Regular cardiac myocyte (primary cell): ENCODE measurements around the gene MAU2. TPM values are rescaled to one million over a fixed set of nuclear protein-coding genes. Genes with fewer than 3 reads are reported as not detected.

ENCODE experiments used
- total RNA-seq: library from RNA; depleted of rRNA; stranded (reverse); fragments of >200 nt; gene quantifications from 2 replicates; pipeline ENCODE4 v1.2.3, GENCODE V29; 2014

Gene MAU2, protein sequence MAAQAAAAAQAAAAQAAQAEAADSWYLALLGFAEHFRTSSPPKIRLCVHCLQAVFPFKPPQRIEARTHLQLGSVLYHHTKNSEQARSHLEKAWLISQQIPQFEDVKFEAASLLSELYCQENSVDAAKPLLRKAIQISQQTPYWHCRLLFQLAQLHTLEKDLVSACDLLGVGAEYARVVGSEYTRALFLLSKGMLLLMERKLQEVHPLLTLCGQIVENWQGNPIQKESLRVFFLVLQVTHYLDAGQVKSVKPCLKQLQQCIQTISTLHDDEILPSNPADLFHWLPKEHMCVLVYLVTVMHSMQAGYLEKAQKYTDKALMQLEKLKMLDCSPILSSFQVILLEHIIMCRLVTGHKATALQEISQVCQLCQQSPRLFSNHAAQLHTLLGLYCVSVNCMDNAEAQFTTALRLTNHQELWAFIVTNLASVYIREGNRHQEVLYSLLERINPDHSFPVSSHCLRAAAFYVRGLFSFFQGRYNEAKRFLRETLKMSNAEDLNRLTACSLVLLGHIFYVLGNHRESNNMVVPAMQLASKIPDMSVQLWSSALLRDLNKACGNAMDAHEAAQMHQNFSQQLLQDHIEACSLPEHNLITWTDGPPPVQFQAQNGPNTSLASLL
- 22.4 and 24.0 TPM in 2 replicates for total RNA-seq

DNA sequence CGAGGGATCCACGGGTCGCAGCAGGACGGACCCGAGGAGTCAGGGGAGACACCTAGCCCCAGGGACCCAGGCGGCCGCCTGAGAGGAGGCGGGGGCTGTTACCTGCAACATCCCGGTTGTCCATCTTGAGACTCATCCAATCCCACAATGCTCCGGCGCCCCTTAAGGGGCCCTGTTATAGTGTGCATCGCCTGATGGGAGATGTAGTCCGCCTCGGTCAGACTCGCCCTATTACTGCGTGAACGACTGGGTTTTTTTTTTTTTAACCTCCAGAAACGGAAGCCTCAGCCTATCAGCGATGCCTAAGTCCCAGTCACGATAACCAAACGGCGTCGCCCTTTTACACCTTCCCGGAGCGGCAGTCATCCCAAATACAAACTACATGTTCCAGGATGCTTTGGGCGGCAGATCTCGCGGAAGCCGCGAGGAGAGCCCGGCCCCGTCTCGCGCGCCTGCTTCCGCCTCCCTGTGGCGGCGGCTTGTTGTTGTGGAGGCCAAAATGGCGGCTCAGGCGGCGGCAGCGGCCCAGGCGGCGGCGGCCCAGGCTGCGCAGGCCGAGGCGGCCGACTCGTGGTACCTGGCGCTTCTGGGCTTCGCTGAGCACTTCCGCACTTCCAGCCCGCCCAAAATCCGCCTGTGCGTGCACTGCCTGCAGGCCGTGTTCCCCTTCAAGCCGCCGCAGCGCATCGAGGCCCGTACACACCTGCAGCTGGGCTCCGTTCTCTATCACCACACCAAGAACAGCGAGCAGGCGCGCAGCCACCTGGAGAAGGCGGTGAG lies at the start of gene MAU2, which contains the start of gene SUGP1:
Gene MAU2, plus strand, starts transcription at position 469 of the 780 bp plus-strand sequence. Its CDS starts 31 bp downstream, at position 500.
Gene SUGP1, minus strand, starts transcription at position 149 of the 780 bp plus-strand sequence. Its CDS starts 13 bp downstream, at position 136.

DNA sequence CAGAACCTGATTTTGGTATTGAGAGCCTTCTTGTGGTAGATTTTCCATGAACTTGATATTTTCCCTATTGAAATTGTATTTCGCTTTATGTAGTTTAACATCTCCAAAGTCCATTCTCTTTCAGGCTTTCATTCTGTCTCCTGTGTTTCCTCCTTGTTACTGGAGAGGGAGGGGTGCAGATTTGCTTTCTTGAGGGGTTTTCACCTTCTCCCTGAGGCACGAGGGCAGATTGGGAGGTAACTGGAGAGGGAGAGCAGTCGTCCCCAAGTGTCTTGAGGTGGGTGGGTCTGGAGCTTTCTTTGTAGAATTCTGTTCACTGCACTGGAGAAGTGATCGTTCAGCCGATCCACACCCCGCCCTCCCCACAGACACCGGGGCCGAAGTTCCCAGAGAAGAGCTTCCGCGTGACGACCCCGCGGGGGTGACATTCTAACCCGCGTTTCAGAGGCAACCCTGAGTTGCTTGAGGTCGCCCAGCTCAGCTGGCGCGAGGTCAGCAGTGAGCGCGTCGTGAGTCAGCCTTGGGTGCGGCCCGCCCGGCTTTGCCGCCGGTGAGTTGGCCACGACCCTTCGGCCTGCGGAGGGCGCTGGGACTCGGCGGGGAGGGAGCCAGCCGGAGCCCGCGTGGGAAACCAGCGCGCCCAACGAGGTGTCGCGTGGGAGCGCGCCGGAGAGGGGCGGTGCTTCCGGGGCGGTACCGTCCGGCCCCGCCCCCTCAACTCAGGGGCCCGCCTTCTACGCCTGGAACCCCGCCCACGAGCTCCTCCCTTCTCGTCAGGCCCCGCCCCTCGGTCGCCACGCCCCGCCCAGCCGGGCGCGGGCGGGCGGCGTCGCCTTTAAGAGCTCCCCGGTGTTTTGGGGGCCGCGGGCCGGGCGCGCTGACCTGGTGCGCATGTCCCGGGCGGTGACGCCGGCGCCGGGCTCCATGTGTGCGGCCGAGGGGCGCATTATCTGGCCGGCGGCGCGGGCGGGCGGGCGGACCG lies 84.5 kb downstream of the MAU2 start, which contains the start of gene GATAD2A:
Gene GATAD2A, plus strand, starts transcription at position 797 of the 982 bp plus-strand sequence. CDS start 59,671 bp downstream, outside the sequence.

Other genes with a start within 250 kb of the MAU2 start
- gene TMEM161A, start 182.4 kb upstream of the MAU2 start, total RNA-seq = 18.2 and 23.7 TPM in 2 replicates
- gene MEF2B, start 150.6 kb upstream of the MAU2 start, total RNA-seq = under 0.01 and 0.28 TPM in 2 replicates
- gene BORCS8, start 128.7 kb upstream of the MAU2 start, total RNA-seq = 8.5 and 24.7 TPM in 2 replicates
- gene RFXANK, start 128.6 kb upstream of the MAU2 start, total RNA-seq = 40.5 and 42.3 TPM in 2 replicates
- gene NR2C2AP, start 117.4 kb upstream of the MAU2 start, total RNA-seq = 8.5 and 17.4 TPM in 2 replicates
- gene NCAN, start 108.9 kb upstream of the MAU2 start, total RNA-seq = under 0.01 TPM in 1 of 2 replicates, not detected in the other
- gene TM6SF2, start 47.5 kb upstream of the MAU2 start, total RNA-seq = 0.19 and 1.4 TPM in 2 replicates
- gene SUGP1, start 320 bp upstream of the MAU2 start, total RNA-seq = 14.9 and 27.4 TPM in 2 replicates
- gene GATAD2A, start 84.8 kb downstream of the MAU2 start, total RNA-seq = 26.2 and 56.2 TPM in 2 replicates
- 0.96 and 1.4 TPM in 2 replicates for gene TSSK6, start 194.7 kb downstream of the MAU2 start, total RNA-seq
- gene NDUFA13, start 195.4 kb downstream of the MAU2 start, total RNA-seq = 192 and 241 TPM in 2 replicates
- gene YJEFN3, start 208.1 kb downstream of the MAU2 start, total RNA-seq = 0.28 and 0.38 TPM in 2 replicates
- gene CILP2, start 217.4 kb downstream of the MAU2 start, total RNA-seq = under 0.01 and 0.28 TPM in 2 replicates